Endothelial cell (in vitro differentiated cells): ENCODE results near the gene EMILIN1. TPM values are rescaled to one million over a fixed set of nuclear protein-coding genes. Genes with fewer than 3 reads are reported as not detected.

Source experiments
- DNase-seq: peaks from one replicate; pipeline ENCODE4 v3.0.0; 2021; ENCODE audit warnings: low spot score
- H3K27ac Mint-ChIP-seq: one replicate; pipeline ENCODE4 v1.8.0; 2021; ENCODE audit warnings: mixed read lengths, inconsistent platforms; ENCODE audit not compliant: unreplicated experiment
- H3K27me3 Mint-ChIP-seq: one replicate; pipeline ENCODE4 v1.8.0; 2021; ENCODE audit warnings: mild to moderate bottlenecking, moderate library complexity, mixed read lengths, inconsistent platforms; ENCODE audit not compliant: unreplicated experiment
- H3K36me3 Mint-ChIP-seq: one replicate; pipeline ENCODE4 v1.8.0; 2021; ENCODE audit warnings: mild to moderate bottlenecking, low read depth, mixed read lengths, inconsistent platforms; ENCODE audit not compliant: unreplicated experiment
- H3K4me1 Mint-ChIP-seq: one replicate; pipeline ENCODE4 v1.8.0; 2021; ENCODE audit warnings: mild to moderate bottlenecking, mixed read lengths, inconsistent platforms; ENCODE audit not compliant: unreplicated experiment
- H3K4me3 Mint-ChIP-seq: one replicate; pipeline ENCODE4 v1.8.0; 2021; ENCODE audit warnings: mild to moderate bottlenecking, mixed read lengths, inconsistent platforms; ENCODE audit not compliant: unreplicated experiment
- H3K9me3 Mint-ChIP-seq: one replicate; pipeline ENCODE4 v1.8.0; 2021; ENCODE audit warnings: mixed read lengths, inconsistent platforms; ENCODE audit not compliant: unreplicated experiment
- CTCF ChIP-seq: fragments of 200-600 bp; sonication (generic); IDR thresholded peaks from one replicate; pipeline ENCODE4 v1.5.0; 2021; ENCODE audit warnings: antibody characterized with exemption; ENCODE audit not compliant: unreplicated experiment
- total RNA-seq: library from RNA; stranded (reverse); fragmentation: NEBNext Ultra II Directional; extraction: Animal tissue kit (Norgen Biotek cat#: 25700); gene quantifications from one replicate; pipeline ENCODE4 v1.2.1, GENCODE V29; 2021; ENCODE audit not compliant: unreplicated experiment

Gene EMILIN1
- total RNA-seq, 1 donor from 2014 or later: 2.1 TPM

DNA sequence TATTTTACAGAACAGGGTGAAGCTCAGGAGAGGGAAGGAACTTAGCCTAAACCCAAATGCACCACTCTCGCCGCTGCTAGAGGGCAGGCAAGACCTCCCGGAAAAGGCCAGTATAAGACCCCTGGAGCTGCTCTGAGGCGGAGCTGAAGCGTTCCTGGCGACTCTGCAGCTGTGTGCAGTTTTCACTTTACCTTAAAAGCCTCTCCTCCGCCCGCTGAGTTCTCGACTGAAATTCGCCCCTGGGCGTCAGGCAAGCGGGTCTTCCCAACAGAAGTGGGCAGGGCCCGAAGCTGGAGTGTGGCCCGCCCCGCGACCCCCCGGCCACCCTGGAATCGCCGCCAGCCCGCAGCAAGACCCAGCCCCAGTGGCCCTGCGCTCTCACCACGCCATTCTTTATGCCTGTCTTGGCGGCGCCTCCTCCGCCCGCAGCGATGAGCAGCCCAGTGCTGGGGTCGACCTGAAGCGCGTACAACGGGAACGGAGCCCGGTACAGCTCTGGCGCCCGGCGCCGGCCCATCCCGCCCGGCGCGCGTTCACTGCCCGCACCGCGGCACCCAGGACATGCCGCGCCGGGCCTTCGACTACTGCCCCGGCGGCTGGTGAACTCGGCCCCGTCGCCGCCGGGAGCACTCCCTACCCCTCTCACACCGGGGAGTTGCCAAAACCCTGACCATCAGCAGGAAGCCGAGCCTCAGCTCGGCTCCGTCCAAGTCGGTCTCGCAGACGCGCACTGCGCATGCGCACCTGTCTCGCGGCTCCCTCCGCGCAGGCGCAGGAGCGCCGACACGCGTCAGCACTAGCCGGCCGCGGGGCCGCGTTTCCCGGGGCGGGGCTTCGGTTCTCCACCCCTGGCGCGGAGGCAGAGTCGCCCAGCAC lies 55.7 kb downstream of the EMILIN1 start, which contains the start of gene PREB:
Gene PREB, minus strand, starts transcription at position 732 of the 876 bp plus-strand sequence. Its CDS starts 215 bp downstream, at position 517.
- H3K4me1 Mint-ChIP-seq: peaks cover 9% of the 10 kb centered on the region
- peaks cover 10% of the 10 kb centered on the region for H3K27me3 Mint-ChIP-seq
- peak; percentile 100 for DNase-seq
- peaks cover 15% of the 10 kb centered on the region for H3K36me3 Mint-ChIP-seq
- peak within 1 kb of the TSS; percentile 97 for H3K4me3 Mint-ChIP-seq
- no peak for TF ChIP-seq CTCF
- H3K9me3 Mint-ChIP-seq: no peaks in the 10 kb centered on the region
- no peak within 1 kb of the TSS for H3K27ac Mint-ChIP-seq

- Mint-ChIP-seq H3K4me3 (peak overlapping the region; percentile 97), H3K9me3 (no peaks in the 10 kb centered on the region), H3K27me3 (peaks cover 10% of the 10 kb centered on the region), H3K27ac (no peak overlapping the region), H3K36me3 (peaks cover 13% of the 10 kb centered on the region), H3K4me1 (peaks cover 9% of the 10 kb centered on the region)
- TF ChIP-seq CTCF: no peak
- DNase-seq: no peak
Measured at GRCh38 chr2:27134781-27135477, 56.5 kb downstream of the EMILIN1 start.

DNA sequence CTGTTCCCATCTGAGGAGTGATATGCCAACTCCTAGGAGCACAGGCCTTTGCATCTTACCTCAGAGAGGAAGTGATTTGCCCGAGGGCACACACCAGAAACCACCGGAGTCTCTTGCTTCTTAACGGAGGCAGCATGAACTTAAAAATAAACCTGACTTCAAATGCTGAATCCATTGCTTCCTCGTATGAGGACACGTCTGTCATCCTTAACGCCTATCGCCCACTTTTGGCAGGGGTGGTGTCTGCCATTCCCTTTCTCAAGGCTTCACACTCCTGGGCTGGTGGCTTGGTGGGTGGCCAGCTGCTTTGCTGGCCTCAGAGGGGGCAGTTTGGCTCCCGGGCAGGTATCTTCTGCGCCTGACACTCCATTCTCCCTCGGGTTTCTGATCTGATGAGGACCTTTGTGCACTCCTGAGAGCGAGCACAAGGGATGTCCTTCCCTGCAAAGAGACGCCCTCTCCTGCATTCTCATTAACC lies 57.1 kb downstream of the EMILIN1 start:
- Mint-ChIP-seq H3K4me3 (peak overlapping the region; percentile 97), H3K27me3 (peaks cover 10% of the 10 kb centered on the region), H3K27ac (no peak overlapping the region), H3K9me3 (no peaks in the 10 kb centered on the region), H3K36me3 (peaks cover 13% of the 10 kb centered on the region), H3K4me1 (peaks cover 9% of the 10 kb centered on the region)
- no peak for DNase-seq
- no peak for TF ChIP-seq CTCF

Other genes starting within 250 kb of the EMILIN1 start
- 0.23 TPM for gene DPYSL5, start 230.5 kb upstream of the EMILIN1 start, total RNA-seq
- gene MAPRE3, start 108.0 kb upstream of the EMILIN1 start, total RNA-seq: 4.1 TPM
- 55.3 TPM for gene TMEM214, start 45.6 kb upstream of the EMILIN1 start, total RNA-seq
- gene AGBL5, start 26.9 kb upstream of the EMILIN1 start, total RNA-seq: 32.5 TPM
- gene OST4, start 7.0 kb upstream of the EMILIN1 start, total RNA-seq: 379 TPM
- 1.4 TPM for gene KHK, start 8.2 kb downstream of the EMILIN1 start, total RNA-seq
- gene CGREF1, start 40.5 kb downstream of the EMILIN1 start, total RNA-seq: not detected
- gene ABHD1, start 45.2 kb downstream of the EMILIN1 start, total RNA-seq: 0.31 TPM
- gene PREB, start 56.0 kb downstream of the EMILIN1 start, total RNA-seq: 42.9 TPM
- not detected for gene PRR30, start 60.8 kb downstream of the EMILIN1 start, total RNA-seq
- not detected for gene TCF23, start 70.4 kb downstream of the EMILIN1 start, total RNA-seq
- 89.9 TPM for gene ATRAID, start 133.4 kb downstream of the EMILIN1 start, total RNA-seq
- gene SLC5A6, start 133.7 kb downstream of the EMILIN1 start, total RNA-seq: 63.0 TPM
- 49.4 TPM for gene CAD, start 138.8 kb downstream of the EMILIN1 start, total RNA-seq
- gene SLC30A3, start 184.4 kb downstream of the EMILIN1 start, total RNA-seq: not detected
- not detected for gene DNAJC5G, start 196.8 kb downstream of the EMILIN1 start, total RNA-seq
- not detected for gene TRIM54, start 203.8 kb downstream of the EMILIN1 start, total RNA-seq
- 1.5 TPM for gene UCN, start 229.8 kb downstream of the EMILIN1 start, total RNA-seq
- 55.0 TPM for gene MPV17, start 244.5 kb downstream of the EMILIN1 start, total RNA-seq